K562 (cell line): ENCODE measurements around the gene CETN1. TPM values are rescaled to one million over a fixed set of nuclear protein-coding genes. Genes with fewer than 3 reads are reported as not detected.
A peak's percentile ranks its signal among the peaks of the same experiment; 100 is the strongest.

Source experiments
- BDP1 ChIP-seq: IDR thresholded peaks from 3 replicates; pipeline ENCODE4 v1.6.1; 2011; ENCODE audit not compliant: insufficient read length, insufficient read depth
- CBX1 ChIP-seq: sonication (generic); IDR thresholded peaks from 2 replicates; pipeline ENCODE4 v1.6.1; 2016; ENCODE audit warnings: antibody characterized with exemption, low read depth, mild to moderate bottlenecking
- CREM ChIP-seq: IDR thresholded peaks from 2 replicates; pipeline ENCODE4 v1.6.1; 2014; ENCODE audit warnings: antibody characterized with exemption, low read depth
- CTBP1 ChIP-seq: fragments of 450-650 bp; IDR thresholded peaks from 2 replicates; pipeline ENCODE4 v1.6.1; 2016; ENCODE audit warnings: borderline replicate concordance
- CXXC5 ChIP-seq: fragments of 250-450 bp; sonication (Bioruptor Pico); IDR thresholded peaks from 2 replicates; pipeline ENCODE4 v1.8.0; 2022; ENCODE audit warnings: inconsistent platforms, mild to moderate bottlenecking, moderate library complexity
- FOXJ2 ChIP-seq: fragments of 200-800 bp; sonication (Bioruptor generic); IDR thresholded peaks from 2 replicates; pipeline ENCODE4 v1.6.1; 2016; ENCODE audit warnings: missing genetic modification characterization, missing compliant biosample characterization
- IFI16 ChIP-seq: fragments of 250-450 bp; sonication (Bioruptor Pico); IDR thresholded peaks from 2 replicates; pipeline ENCODE4 v2.1.2; 2022; ENCODE audit warnings: mild to moderate bottlenecking, inconsistent platforms
- NFXL1 ChIP-seq: fragments of 450-650 bp; formaldehyde crosslinking; IDR thresholded peaks from 2 replicates; pipeline ENCODE4 v1.4.0; 2021; ENCODE audit warnings: mild to moderate bottlenecking
- POLR3G ChIP-seq: IDR thresholded peaks from 2 replicates; pipeline ENCODE4 v1.6.1; 2011; ENCODE audit not compliant: insufficient read length, insufficient replicate concordance; ENCODE audit errors: extremely low read depth
- RBFOX2 ChIP-seq: fragments of 200-400 bp; formaldehyde crosslinking; IDR thresholded peaks from 2 replicates; pipeline ENCODE4 v1.6.1; 2017; ENCODE audit warnings: low read depth, mild to moderate bottlenecking, low read length, moderate library complexity
- TEAD1 ChIP-seq, 2 experiments: fragments of 450-650 bp in 1 of 2; sonication (generic) in 1 of 2; formaldehyde crosslinking; IDR thresholded peaks; 2 replicates each; pipeline versions ENCODE4 v1.4.0 to v1.8.0; 2020 to 2022; ENCODE audit warnings: mild to moderate bottlenecking in 2 of 2, missing genetic modification reagents in 1 of 2
- TRIM24 ChIP-seq, 2 experiments: fragments of 450-650 bp; IDR thresholded peaks; 2 replicates each; pipeline ENCODE4 v1.6.1; 2016
- ZNF263 ChIP-seq: sonication (generic); formaldehyde crosslinking; IDR thresholded peaks from 2 replicates; pipeline ENCODE4 v1.8.0; 2022; ENCODE audit warnings: mild to moderate bottlenecking, missing genetic modification reagents, borderline replicate concordance
- ZNF699 ChIP-seq: fragments of 250-450 bp; sonication (Bioruptor Pico); IDR thresholded peaks from 2 replicates; pipeline ENCODE4 v1.8.0; 2021; ENCODE audit warnings: mild to moderate bottlenecking, moderate library complexity; ENCODE audit not compliant: insufficient replicate concordance
- ZNF75A ChIP-seq: fragments of 450-650 bp; formaldehyde crosslinking; IDR thresholded peaks from 2 replicates; pipeline ENCODE4 v1.4.0; 2020; ENCODE audit warnings: mild to moderate bottlenecking
- ZNF766 ChIP-seq: fragments of 200-800 bp; sonication (Bioruptor generic); conservative IDR thresholded peaks from 2 replicates; pipeline ENCODE4 v1.6.1; 2016; ENCODE audit warnings: missing genetic modification characterization, missing compliant biosample characterization
- polyA plus RNA-seq, 8 experiments: library from polyadenylated mRNA; depleted of rRNA in 4 of 8; stranded (reverse) in 5 of 8; unstranded in 3 of 8; fragments of >200 nt; fragmentation: Nextera tagmentation in 2 of 8; fragmentation: Illumina TruSeq in 1 of 8; extraction: Ambion mirVana in 2 of 8; extraction: Trizol in 1 of 8; gene quantifications; 2 replicates each; pipeline versions ENCODE4 v1.2.1 to v1.2.3, GENCODE V29; 2011 to 2014; ENCODE audit warnings: inconsistent platforms in 1 of 8, missing spikeins in 1 of 8
- total RNA-seq, 7 experiments: library from RNA; depleted of rRNA in 6 of 7; stranded (reverse); fragments of >200 nt in 6 of 7; fragmentation: Illumina TruSeq in 2 of 7; extraction: Trizol in 2 of 7; gene quantifications; 2 replicates each; pipeline versions ENCODE4 v1.2.1 to v1.2.3, GENCODE V29; 2011 to 2021; ENCODE audit warnings: low replicate concordance in 1 of 7
- TF ChIP-seq, protein P1 (sequence below), 2 experiments: IDR thresholded peaks; 2 replicates each; pipeline ENCODE4 v1.6.1; 2011; ENCODE audit warnings: borderline replicate concordance in 1 of 2, control low read depth in 1 of 2, low read depth in 1 of 2, low read length in 1 of 2, mild to moderate bottlenecking in 1 of 2, mixed read lengths in 1 of 2, moderate library complexity in 1 of 2; ENCODE audit not compliant: insufficient read depth in 1 of 2, insufficient read length in 1 of 2, poor library complexity in 1 of 2, severe bottlenecking in 1 of 2; ENCODE audit errors: extremely low read depth in 1 of 2

Gene CETN1
- total and polyA plus RNA-seq, 9 of the 15 experiments (the other 6 are each of a cell fraction or from before 2014, with no cell fraction given): 0.07 to 0.34 (median 0.19) TPM; not detected in 3

DNA sequence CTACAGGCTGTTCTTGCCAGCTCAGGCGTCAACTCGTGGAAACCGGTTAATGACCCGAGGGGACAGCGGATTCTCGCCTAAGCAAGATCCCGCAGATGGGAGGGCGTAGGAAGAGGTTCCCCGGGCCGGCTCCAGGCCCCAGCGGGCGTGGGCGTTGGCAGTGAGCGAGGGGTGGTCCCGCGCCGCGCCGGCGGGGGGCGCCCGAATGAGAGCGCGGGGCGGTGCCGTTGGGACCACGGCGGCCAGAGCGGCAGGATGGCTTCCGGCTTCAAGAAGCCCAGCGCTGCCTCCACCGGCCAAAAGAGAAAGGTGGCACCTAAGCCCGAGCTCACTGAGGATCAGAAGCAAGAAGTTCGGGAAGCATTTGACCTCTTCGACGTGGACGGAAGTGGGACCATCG is at the start of gene CETN1 (continued):
- peak; percentile 61; the same call in 1 of the 2 replicates for TF ChIP-seq CBX1
- TF ChIP-seq ZNF766 (CRISPR knock-in tag): no peak
- TF ChIP-seq, protein P1, sequence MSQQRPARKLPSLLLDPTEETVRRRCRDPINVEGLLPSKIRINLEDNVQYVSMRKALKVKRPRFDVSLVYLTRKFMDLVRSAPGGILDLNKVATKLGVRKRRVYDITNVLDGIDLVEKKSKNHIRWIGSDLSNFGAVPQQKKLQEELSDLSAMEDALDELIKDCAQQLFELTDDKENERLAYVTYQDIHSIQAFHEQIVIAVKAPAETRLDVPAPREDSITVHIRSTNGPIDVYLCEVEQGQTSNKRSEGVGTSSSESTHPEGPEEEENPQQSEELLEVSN (IDR thresholded peaks at IDR 0.05; ENCODE audit: borderline replicate concordance in 1 of 2, extremely low read depth in 1 of 2, insufficient read depth in 1 of 2, insufficient read length in 1 of 2, low read depth in 1 of 2, low read length in 1 of 2, poor library complexity in 1 of 2, severe bottlenecking in 1 of 2): peak; percentile 15 to 70
- no peak for TF ChIP-seq NFXL1 (CRISPR knock-in tag)
- TF ChIP-seq TEAD1 (CRISPR knock-in tag; IDR thresholded peaks at IDR 0.05): no peak
- peak; percentile 6; the same call in 1 of the 2 replicates for TF ChIP-seq CREM
- TF ChIP-seq FOXJ2: no peak
- TF ChIP-seq CXXC5: peak; percentile 53
- no peak for TF ChIP-seq ZNF699 (CRISPR knock-in tag)
- TF ChIP-seq RBFOX2: peak; percentile 52
- TF ChIP-seq ZNF75A (CRISPR knock-in tag): no peak
- no peak for TF ChIP-seq IFI16
- no peak for TF ChIP-seq POLR3G
- TF ChIP-seq ZNF263 (CRISPR knock-in tag): no peak
- TF ChIP-seq BDP1: no peak
- TF ChIP-seq TRIM24 (IDR thresholded peaks at IDR 0.05): peak in 1 of 2 experiments; percentile 19; a peak in 1 of 4 replicates
- TF ChIP-seq CTBP1: peak; percentile 75; the same call in 1 of the 2 replicates
